Inferior parietal cortex (tissue), 1 donor: Measurements from ENCODE around the gene C16orf46.

ENCODE experiments used
- DNase-seq: peaks from one replicate; pipeline ENCODE4 v3.0.0-alpha.2; 2016; ENCODE audit errors: extremely low spot score

C16orf46 gene

DNA sequence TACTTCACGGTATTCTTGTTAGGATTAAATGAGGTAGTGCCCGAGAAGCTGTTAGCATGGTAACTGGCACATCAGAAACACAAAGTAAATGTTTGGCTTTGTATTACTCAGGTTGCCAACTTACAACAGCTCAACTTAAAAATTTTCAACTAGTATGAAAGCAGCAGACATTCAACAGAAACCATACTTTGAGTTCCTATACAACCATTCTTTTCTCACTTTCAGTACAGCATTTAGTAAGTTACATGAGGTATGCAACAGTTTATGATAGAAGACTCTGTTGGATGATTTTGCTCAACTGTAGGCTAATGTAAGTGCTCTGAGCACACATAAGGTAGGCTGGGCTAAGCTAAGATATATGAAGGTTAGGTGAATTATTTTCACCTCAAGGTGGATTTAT, 62.4 kb downstream of the C16orf46 start:
- no peak for DNase-seq

DNA sequence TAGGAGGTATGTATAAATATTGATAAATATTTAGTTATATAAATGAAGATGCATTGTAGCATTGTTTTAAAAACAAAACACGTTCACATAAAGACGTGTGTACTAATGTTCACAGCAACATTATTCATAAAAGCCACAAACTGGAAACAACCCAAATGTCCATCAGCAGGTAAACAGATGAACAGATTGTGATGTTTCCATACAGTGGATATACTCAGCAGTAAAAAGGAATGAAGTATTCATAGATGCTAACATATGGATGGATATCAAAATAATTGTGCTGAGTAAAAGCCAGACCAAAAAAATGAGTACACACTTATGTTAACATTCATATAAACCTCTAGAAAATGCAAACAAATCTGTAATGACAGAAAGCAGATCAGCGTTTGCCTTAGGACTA, 64.1 kb downstream of the C16orf46 start:
- DNase-seq: no peak
